Measurements from ENCODE around the gene CBLL2. TPM values are rescaled to one million over a fixed set of nuclear protein-coding genes. Genes with fewer than 3 reads are reported as not detected.

CBLL2 gene
- total RNA-seq, 1 experiment from 2014 or later, result not detected

- intact Hi-C loops (cut with micrococcal nuclease; ENCODE audit: unreplicated experiment), result no loop called here
- DNase-seq, result no peak
- no peak overlapping the region for H3K4me3 Mint-ChIP-seq (ENCODE audit: low read depth, unreplicated experiment)
Observed at GRCh38 chrX:22314692-22315091, 42.0 kb downstream of the CBLL2 start.

GRCh38 chrX:22315151-22315550 is 42.4 kb downstream of the CBLL2 start:
- TF ChIP-seq CTCF (IDR thresholded peaks at IDR 0.05; ENCODE audit: unreplicated experiment), result no peak
- no peaks in the 10 kb centered on the region for H3K36me3 Mint-ChIP-seq (ENCODE audit: insufficient read depth, unreplicated experiment)
- BruUV-seq (replicated peaks), result no TSS peak

More at GRCh38 chrX:22314692-22315091, 42.0 kb downstream of the CBLL2 start:
- Mint-ChIP-seq H3K27ac (ENCODE audit: unreplicated experiment) (no peak overlapping the region), H3K36me3 (ENCODE audit: insufficient read depth, unreplicated experiment) (no peaks in the 10 kb centered on the region), H3K4me1 (ENCODE audit: low read depth, unreplicated experiment) (no peaks in the 10 kb centered on the region), H3K27me3 (ENCODE audit: unreplicated experiment) (peaks cover 14% of the 10 kb centered on the region), H3K9me3 (ENCODE audit: low read depth, unreplicated experiment) (no peaks in the 10 kb centered on the region)
- no peak for TF ChIP-seq CTCF (IDR thresholded peaks at IDR 0.05; ENCODE audit: unreplicated experiment)
- no TSS peak for BruUV-seq (replicated peaks)
- CTCF ChIA-PET, result interaction anchor here (1.3 kb wide), 1 partner anchor 14 kb away, joined by 4 read pairs; no protein-coding TSS in a partner anchor

DNA sequence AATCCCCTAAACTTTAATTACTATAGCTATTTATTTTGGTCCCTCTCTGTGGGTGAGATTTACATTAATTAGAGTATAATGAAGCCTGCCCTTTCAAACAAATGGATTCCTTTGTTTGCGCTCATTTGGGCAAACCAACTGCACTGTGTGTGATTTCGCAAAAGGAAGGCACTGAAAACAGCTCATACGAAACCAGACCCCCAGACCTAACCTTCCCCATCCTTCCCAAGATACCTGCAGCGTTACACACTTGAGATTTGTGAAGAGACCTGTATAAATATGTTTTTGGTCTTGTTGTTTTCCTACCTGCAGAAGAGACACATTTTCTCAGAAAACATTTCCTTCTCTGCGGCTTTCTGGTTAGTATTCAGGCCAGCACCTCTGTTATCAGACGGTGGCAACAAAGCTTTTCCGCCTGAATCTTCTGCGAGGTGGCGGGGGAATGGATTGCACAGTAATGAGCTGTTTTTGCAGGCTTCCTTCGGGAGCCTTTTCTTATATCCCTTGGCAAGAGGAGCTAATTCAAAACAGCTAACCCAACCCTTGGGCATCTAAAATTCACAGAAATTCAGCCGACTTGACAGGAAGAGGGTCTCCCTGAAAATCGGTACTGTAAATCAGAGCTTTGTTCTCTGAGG is 47.6 kb downstream of the CBLL2 start:
- peaks cover 10% of the 10 kb centered on the region for H3K27me3 Mint-ChIP-seq (ENCODE audit: unreplicated experiment)
- intact Hi-C loops (cut with micrococcal nuclease; ENCODE audit: unreplicated experiment), result no loop called here
- peaks cover 2% of the 10 kb centered on the region for H3K9me3 Mint-ChIP-seq (ENCODE audit: low read depth, unreplicated experiment)
- no peak for DNase-seq
- H3K4me3 Mint-ChIP-seq (ENCODE audit: low read depth, unreplicated experiment), result no peak overlapping the region
- no peaks in the 10 kb centered on the region for H3K36me3 Mint-ChIP-seq (ENCODE audit: insufficient read depth, unreplicated experiment)
- CTCF ChIA-PET, result no interaction called here
- H3K27ac Mint-ChIP-seq (ENCODE audit: unreplicated experiment), result no peak overlapping the region
- no peaks in the 10 kb centered on the region for H3K4me1 Mint-ChIP-seq (ENCODE audit: low read depth, unreplicated experiment)
- TF ChIP-seq CTCF (IDR thresholded peaks at IDR 0.05; ENCODE audit: unreplicated experiment), result no peak
- BruUV-seq (replicated peaks), result no TSS peak

More at GRCh38 chrX:22315151-22315550, 42.4 kb downstream of the CBLL2 start:
- H3K27me3 Mint-ChIP-seq (ENCODE audit: unreplicated experiment), result peaks cover 14% of the 10 kb centered on the region
- CTCF ChIA-PET, result no interaction called here
- intact Hi-C loops (cut with micrococcal nuclease; ENCODE audit: unreplicated experiment), result no loop called here
- no peaks in the 10 kb centered on the region for H3K4me1 Mint-ChIP-seq (ENCODE audit: low read depth, unreplicated experiment)
- DNase-seq, result no peak
- no peak overlapping the region for H3K27ac Mint-ChIP-seq (ENCODE audit: unreplicated experiment)
- H3K4me3 Mint-ChIP-seq (ENCODE audit: low read depth, unreplicated experiment), result no peak overlapping the region
- H3K9me3 Mint-ChIP-seq (ENCODE audit: low read depth, unreplicated experiment), result no peaks in the 10 kb centered on the region

DNA sequence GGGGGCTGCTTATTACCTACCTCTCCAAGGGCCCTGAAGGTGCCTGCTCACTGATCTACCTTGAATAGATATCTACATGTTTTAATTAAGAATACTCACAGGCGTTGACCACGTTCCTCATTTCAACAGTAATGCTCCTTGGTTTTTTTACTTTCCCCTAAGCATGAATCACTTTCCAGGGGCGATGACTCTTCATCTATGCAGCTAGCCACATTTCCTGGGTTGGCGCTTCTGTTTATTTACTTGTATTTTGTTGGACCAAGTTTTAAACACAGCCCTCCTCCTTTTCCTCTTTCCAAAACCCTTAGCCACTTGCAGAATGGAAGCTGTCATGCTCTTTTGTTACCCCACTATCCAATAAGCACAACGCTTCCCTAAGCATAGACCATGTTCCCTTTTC is 50.8 kb downstream of the CBLL2 start:
- Mint-ChIP-seq H3K27ac (ENCODE audit: unreplicated experiment) (no peak overlapping the region), H3K27me3 (ENCODE audit: unreplicated experiment) (peaks cover 10% of the 10 kb centered on the region), H3K36me3 (ENCODE audit: insufficient read depth, unreplicated experiment) (no peaks in the 10 kb centered on the region), H3K9me3 (ENCODE audit: low read depth, unreplicated experiment) (peaks cover 2% of the 10 kb centered on the region), H3K4me1 (ENCODE audit: low read depth, unreplicated experiment) (no peaks in the 10 kb centered on the region), H3K4me3 (ENCODE audit: low read depth, unreplicated experiment) (no peak overlapping the region)
- CTCF ChIA-PET, result no interaction called here
- intact Hi-C loops (cut with micrococcal nuclease; ENCODE audit: unreplicated experiment), result no loop called here
- DNase-seq, result no peak
- no TSS peak for BruUV-seq (replicated peaks)
- TF ChIP-seq CTCF (IDR thresholded peaks at IDR 0.05; ENCODE audit: unreplicated experiment), result no peak

Other genes starting within 250 kb of the CBLL2 start
- gene PHEX, start 240.6 kb upstream of the CBLL2 start, total RNA-seq (2022), result 0.57 and 0.66 TPM in 2 replicates

All from Calu3 (cell line).